ENCODE measurements around the gene HEPN1. TPM values are rescaled to one million over a fixed set of nuclear protein-coding genes. Genes with fewer than 3 reads are reported as not detected.

The HEPN1 gene
- total RNA-seq, 4 donors from 2014 or later = 0.56 TPM; not detected in 3

DNA sequence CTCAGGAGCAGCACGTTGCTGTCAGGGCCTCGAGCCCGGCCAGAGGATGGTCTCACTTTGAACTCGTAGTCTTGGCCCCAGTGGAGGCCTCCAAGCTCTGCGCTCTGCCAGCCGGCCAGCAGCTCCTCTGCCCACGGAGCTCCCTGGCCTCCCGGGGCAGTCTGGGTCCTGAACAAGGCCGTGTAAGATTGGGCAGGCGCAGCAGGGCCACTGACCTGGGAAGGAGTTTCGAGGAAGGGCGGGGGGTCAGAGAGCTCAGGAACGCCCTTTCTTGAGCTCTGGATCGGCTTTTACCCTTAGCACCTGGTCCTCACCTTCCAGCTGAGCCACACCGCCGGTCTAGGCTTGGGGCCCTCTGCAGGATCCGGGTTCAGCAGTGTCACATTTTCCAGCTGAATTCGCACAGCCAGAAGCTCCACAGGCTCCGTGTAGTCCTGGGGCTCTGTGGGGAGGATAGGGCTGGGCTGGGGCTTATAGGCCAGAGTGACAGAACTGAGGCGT lies 23.5 kb upstream of the HEPN1 start:
- no peak for DNase-seq (ENCODE audit: low spot score)
- ATAC-seq (ENCODE audit: low FRiP score) = no peak
- TF ChIP-seq, protein P1, sequence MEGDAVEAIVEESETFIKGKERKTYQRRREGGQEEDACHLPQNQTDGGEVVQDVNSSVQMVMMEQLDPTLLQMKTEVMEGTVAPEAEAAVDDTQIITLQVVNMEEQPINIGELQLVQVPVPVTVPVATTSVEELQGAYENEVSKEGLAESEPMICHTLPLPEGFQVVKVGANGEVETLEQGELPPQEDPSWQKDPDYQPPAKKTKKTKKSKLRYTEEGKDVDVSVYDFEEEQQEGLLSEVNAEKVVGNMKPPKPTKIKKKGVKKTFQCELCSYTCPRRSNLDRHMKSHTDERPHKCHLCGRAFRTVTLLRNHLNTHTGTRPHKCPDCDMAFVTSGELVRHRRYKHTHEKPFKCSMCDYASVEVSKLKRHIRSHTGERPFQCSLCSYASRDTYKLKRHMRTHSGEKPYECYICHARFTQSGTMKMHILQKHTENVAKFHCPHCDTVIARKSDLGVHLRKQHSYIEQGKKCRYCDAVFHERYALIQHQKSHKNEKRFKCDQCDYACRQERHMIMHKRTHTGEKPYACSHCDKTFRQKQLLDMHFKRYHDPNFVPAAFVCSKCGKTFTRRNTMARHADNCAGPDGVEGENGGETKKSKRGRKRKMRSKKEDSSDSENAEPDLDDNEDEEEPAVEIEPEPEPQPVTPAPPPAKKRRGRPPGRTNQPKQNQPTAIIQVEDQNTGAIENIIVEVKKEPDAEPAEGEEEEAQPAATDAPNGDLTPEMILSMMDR (IDR thresholded peaks at IDR 0.05) = no peak

DNA sequence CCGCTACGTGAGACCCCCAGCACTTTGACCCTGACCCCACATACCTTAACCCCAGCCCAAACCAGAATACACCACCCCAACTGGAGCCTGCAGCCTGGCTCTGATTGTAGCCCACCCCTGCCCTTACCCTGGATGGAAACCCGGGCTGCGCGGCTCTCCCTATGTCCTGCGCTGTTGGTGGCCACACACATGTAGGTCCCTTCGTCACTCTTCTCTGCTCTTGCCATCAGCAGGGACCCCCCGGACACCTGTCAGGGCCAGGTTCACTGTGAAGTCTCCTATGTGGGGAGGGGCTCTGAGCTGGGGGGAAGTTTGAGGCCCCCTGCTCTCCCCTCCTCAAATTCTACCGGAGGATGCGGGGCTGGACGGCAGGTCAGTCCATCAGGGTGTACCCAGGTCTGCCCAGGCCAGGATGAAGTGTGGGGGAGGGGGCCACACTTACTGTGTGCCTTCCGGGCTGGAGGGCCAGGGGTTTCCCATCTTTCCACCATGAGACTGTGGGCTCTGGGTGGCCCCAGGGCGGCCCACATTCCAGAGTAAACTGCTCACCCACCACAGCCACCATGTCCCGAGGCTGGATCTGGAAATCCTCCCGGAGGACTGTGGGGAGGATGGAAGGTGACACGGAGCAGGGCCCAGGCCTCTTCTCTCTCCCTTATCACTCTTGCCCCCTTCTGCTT lies 22.8 kb upstream of the HEPN1 start:
- ATAC-seq (ENCODE audit: low FRiP score) (no peak), DNase-seq (ENCODE audit: low spot score) (no peak)
- TF ChIP-seq, protein P1 (IDR thresholded peaks at IDR 0.05) = no peak

DNA sequence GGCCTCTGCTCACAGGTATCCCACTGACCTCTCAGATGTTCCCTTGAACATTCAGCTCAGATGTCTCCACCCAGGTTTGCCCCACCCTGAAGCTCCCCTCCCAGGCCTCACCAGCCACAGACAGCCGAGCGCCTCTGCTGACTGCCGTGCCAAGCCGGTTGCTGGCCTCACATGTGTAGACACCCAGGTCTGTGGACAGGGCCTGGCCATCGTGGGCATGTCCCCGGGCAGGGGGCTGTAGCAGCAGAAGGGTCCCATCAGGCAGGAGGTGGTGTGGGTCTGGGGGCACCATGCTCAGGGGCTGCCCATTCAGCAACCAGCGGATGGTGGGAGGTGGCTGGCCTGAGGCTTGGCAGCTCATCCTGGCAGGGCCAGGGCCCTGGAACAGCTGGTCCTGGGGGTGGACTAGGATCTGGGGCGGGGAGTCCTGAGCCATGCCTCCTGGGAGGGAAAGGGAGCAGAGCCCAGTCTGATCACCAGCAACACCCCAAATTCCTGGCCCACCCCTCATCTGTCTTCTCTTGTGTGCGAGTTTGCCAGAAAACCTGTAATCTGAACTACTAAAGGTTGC lies 22.1 kb upstream of the HEPN1 start:
- no peak for DNase-seq (ENCODE audit: low spot score)
- ATAC-seq (ENCODE audit: low FRiP score) = peak; percentile 74

DNA sequence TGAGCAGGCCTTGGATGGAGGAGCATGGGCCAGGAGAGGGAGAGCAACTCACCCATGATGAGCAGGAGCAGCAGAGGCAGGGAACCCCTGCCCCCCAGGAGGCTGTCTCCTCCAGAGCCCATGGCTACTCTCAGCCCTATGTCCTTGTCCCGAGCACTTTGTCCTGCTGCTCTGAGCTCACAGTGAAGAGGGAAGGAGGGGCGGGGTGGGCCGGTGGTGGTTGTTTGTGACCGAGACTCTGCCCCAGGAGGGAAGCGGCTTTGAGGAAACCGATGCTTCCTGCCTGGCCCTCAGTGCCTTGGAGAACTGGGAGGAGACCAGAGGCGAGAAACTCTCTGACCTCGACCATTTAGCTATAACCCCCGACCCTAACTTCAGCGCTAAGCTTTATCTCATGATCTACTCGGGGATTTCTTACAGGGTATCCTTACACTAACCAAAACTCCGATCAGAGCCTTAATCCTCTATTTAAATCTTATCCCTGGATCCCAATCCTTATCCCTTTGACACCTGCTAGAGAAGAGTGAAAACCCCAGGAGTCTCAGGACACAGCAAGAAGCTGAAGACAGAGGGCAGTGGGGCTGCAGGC lies 21.3 kb upstream of the HEPN1 start, which contains the start of gene ROBO4:
ROBO4 (minus strand) TSS at position 192 of the 589 bp plus-strand sequence; CDS start at position 122, 70 bp downstream.
- ATAC-seq (ENCODE audit: low FRiP score) = no peak
- DNase-seq (ENCODE audit: low spot score) = no peak
- TF ChIP-seq, protein P1 (IDR thresholded peaks at IDR 0.05) = no peak

More for the DNA sequence above, 22.1 kb upstream of the HEPN1 start:
- TF ChIP-seq, protein P1 (IDR thresholded peaks at IDR 0.05) = no peak

DNA sequence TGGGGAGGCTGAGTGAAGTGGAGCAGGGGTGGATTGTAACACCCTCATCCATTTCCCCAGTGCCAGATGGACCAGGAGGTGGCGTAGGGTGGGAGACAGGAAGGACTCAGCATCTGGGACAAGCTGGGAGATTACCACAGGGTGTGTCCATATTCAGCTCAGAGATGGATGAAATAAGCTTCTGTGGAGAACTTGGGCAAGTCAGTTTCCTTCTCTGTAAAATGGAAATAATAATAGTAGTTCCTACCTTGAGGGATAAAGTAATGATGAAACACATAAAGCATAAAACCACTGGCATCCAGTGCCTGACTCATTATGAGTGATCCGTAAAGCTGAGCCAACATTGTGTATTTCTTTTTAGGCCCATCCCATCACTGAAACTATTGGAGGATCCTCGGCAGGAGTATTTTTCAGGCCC lies 20.8 kb upstream of the HEPN1 start:
- ATAC-seq (ENCODE audit: low FRiP score) (peak; percentile 62), DNase-seq (ENCODE audit: low spot score) (no peak)
- TF ChIP-seq, protein P1 (IDR thresholded peaks at IDR 0.05) = no peak

DNA sequence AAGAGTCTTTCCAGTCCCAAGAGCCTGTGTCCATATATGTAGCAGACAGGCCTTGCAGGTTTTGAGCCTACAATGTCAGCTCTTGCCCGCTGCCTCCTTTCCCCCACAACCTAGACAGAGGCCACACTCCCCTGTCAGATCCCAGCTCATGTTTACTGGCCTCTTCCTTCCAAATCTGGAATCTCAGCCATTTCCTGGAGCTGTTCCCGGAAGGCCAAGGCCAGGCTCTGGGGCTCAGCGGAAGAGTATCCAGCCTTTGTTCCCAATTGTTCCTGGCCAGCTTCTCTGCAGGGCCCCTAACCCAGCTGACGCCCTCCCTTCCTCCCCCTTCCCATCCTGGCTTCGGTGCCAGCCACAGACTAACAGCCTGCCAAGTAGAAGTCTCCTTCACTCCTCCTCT lies 20.3 kb upstream of the HEPN1 start:
- TF ChIP-seq, protein P1 (IDR thresholded peaks at IDR 0.05) = no peak
- DNase-seq (ENCODE audit: low spot score) (no peak), ATAC-seq (ENCODE audit: low FRiP score) (peak; percentile 17)
